GM23338 (cell line): Measurements from ENCODE around the gene VEGFB.

Source experiments
- CREB1 ChIP-seq: fragments of 250-450 bp; sonication (Bioruptor Pico); IDR thresholded peaks from 2 replicates; pipeline ENCODE4 v1.5.0; 2020; ENCODE audit warnings: low read depth, mild to moderate bottlenecking, moderate library complexity
- EZH2 ChIP-seq: fragments of 200-600 bp; sonication (generic); IDR thresholded peaks from one replicate; pipeline ENCODE4 v1.8.0; 2017; ENCODE audit warnings: antibody characterized with exemption, mild to moderate bottlenecking, low read depth; ENCODE audit not compliant: unreplicated experiment
- EZH2phosphoT487 ChIP-seq: fragments of 200-600 bp; sonication (generic); IDR thresholded peaks from one replicate; pipeline ENCODE4 v1.8.1; 2018; ENCODE audit warnings: antibody characterized with exemption; ENCODE audit not compliant: unreplicated experiment
- JUNB ChIP-seq: IDR thresholded peaks from one replicate; pipeline ENCODE4 v1.6.1; 2016; ENCODE audit warnings: antibody characterized with exemption; ENCODE audit not compliant: unreplicated experiment
- NANOG ChIP-seq: IDR thresholded peaks from 2 replicates; pipeline ENCODE4 v1.6.1; 2016; ENCODE audit warnings: antibody characterized with exemption, borderline replicate concordance
- POLR2AphosphoS5 ChIP-seq: IDR thresholded peaks from 2 replicates; pipeline ENCODE4 v1.6.1; 2016; ENCODE audit warnings: antibody characterized with exemption, low read depth
- REST ChIP-seq: IDR thresholded peaks from one replicate; pipeline ENCODE4 v1.6.1; 2018; ENCODE audit warnings: antibody characterized with exemption; ENCODE audit not compliant: unreplicated experiment
- STAT1 ChIP-seq: IDR thresholded peaks from one replicate; pipeline ENCODE4 v1.6.1; 2016; ENCODE audit warnings: antibody characterized with exemption; ENCODE audit not compliant: unreplicated experiment
- ZNF114 ChIP-seq: fragments of 250-450 bp; sonication (Bioruptor Pico); IDR thresholded peaks from 2 replicates; pipeline ENCODE4 v1.5.0; 2020; ENCODE audit warnings: mild to moderate bottlenecking, moderate library complexity
- ZNF331 ChIP-seq: fragments of 250-450 bp; sonication (Bioruptor Pico); IDR thresholded peaks from 2 replicates; pipeline ENCODE4 v1.5.0; 2020; ENCODE audit warnings: low read depth, mild to moderate bottlenecking, moderate library complexity
- ZNF462 ChIP-seq: fragments of 250-450 bp; sonication (Bioruptor Pico); IDR thresholded peaks from 2 replicates; pipeline ENCODE4 v1.5.0; 2020; ENCODE audit warnings: mild to moderate bottlenecking, moderate library complexity
- TF ChIP-seq, protein P1 (sequence below), 2 experiments: fragments of 200-600 bp in 1 of 2; sonication (generic) in 1 of 2; conservative IDR thresholded peaks; 2 replicates each; pipeline versions ENCODE4 v1.5.1 to v1.6.1; 2016 to 2017; ENCODE audit warnings: antibody characterized with exemption in 2 of 2, low read depth in 2 of 2, mild to moderate bottlenecking in 2 of 2, moderate library complexity in 1 of 2
- TF ChIP-seq, protein P2 (sequence below): IDR thresholded peaks from 2 replicates; pipeline ENCODE4 v1.6.1; 2016; ENCODE audit warnings: antibody characterized with exemption

DNA sequence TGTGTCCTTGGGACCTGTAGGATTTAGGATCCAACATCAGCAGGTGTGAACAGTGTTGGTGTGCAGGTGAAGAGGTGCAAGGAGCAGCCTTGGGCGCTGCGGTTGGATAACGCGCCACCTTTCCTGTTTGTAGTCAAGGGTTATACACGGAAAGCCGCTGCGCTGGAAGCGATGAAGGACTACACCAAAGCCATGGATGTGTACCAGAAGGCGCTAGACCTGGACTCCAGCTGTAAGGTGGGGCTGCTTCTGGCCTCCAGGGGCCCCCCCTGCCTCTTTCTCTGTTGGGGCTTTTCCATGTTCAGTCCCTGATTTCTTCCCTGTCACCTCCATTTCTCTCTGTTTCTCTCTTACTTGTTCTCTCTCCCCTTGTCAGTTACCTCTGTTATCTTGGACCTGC is 31.4 kb upstream of the VEGFB start:
- TF ChIP-seq, protein P1, sequence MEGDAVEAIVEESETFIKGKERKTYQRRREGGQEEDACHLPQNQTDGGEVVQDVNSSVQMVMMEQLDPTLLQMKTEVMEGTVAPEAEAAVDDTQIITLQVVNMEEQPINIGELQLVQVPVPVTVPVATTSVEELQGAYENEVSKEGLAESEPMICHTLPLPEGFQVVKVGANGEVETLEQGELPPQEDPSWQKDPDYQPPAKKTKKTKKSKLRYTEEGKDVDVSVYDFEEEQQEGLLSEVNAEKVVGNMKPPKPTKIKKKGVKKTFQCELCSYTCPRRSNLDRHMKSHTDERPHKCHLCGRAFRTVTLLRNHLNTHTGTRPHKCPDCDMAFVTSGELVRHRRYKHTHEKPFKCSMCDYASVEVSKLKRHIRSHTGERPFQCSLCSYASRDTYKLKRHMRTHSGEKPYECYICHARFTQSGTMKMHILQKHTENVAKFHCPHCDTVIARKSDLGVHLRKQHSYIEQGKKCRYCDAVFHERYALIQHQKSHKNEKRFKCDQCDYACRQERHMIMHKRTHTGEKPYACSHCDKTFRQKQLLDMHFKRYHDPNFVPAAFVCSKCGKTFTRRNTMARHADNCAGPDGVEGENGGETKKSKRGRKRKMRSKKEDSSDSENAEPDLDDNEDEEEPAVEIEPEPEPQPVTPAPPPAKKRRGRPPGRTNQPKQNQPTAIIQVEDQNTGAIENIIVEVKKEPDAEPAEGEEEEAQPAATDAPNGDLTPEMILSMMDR (conservative IDR thresholded peaks at IDR 0.05; ENCODE audit: low read depth in 2 of 2) = no peak
- TF ChIP-seq EZH2 (no peak), NANOG (no peak), REST (no peak), EZH2phosphoT487 (no peak), POLR2AphosphoS5 (no peak), JUNB (no peak), CREB1 (CRISPR knock-in tag) (no peak), ZNF114 (no peak), STAT1 (no peak), ZNF331 (CRISPR knock-in tag) (no peak), ZNF462 (no peak)
- TF ChIP-seq, protein P2, sequence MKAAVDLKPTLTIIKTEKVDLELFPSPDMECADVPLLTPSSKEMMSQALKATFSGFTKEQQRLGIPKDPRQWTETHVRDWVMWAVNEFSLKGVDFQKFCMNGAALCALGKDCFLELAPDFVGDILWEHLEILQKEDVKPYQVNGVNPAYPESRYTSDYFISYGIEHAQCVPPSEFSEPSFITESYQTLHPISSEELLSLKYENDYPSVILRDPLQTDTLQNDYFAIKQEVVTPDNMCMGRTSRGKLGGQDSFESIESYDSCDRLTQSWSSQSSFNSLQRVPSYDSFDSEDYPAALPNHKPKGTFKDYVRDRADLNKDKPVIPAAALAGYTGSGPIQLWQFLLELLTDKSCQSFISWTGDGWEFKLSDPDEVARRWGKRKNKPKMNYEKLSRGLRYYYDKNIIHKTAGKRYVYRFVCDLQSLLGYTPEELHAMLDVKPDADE = no peak
